Adrenal gland (tissue), 5 donors: Measurements from ENCODE around the gene SF3B3.

Source experiments
- CTCF ChIP-seq, 6 experiments: fragments of 450-650 bp in 4 of 6; fragments of 200-600 bp in 2 of 6; sonication (generic) in 1 of 6; IDR thresholded peaks; 1 replicate in 5 of 6; 2 replicates in 1 of 6; pipeline versions ENCODE4 v1.5.1 to v1.8.0; 2016 to 2021; ENCODE audit warnings: antibody characterized with exemption in 6 of 6, mild to moderate bottlenecking in 2 of 6, moderate library complexity in 1 of 6
- POLR2A ChIP-seq, 2 donors: fragments of 450-650 bp; IDR thresholded peaks; one replicate each; pipeline ENCODE4 v1.6.1; 2017; ENCODE audit warnings: antibody characterized with exemption in 2 of 2, mild to moderate bottlenecking in 2 of 2, moderate library complexity in 1 of 2
- donor health status: DM: no; HTN: no; CAD: no.

- TF ChIP-seq CTCF (IDR thresholded peaks at IDR 0.05) = no peak
- TF ChIP-seq POLR2A (IDR thresholded peaks at IDR 0.05) = no peak
These were observed 51.8 kb downstream of the SF3B3 start for GRCh38 chr16:70575376-70575775.
